AG20443 (cell line): Measurements from ENCODE around the gene DDIT4.
A peak's percentile ranks its signal among the peaks of the same experiment; 100 is the strongest.

Experiments used
- DNase-seq: peaks from one replicate; pipeline ENCODE4 v3.0.0; 2012; ENCODE audit warnings: low spot score, mixed read lengths

Gene DDIT4

GRCh38 chr10:72318418-72319262 lies 44.9 kb downstream of the DDIT4 start:
- no peak for DNase-seq

DNA sequence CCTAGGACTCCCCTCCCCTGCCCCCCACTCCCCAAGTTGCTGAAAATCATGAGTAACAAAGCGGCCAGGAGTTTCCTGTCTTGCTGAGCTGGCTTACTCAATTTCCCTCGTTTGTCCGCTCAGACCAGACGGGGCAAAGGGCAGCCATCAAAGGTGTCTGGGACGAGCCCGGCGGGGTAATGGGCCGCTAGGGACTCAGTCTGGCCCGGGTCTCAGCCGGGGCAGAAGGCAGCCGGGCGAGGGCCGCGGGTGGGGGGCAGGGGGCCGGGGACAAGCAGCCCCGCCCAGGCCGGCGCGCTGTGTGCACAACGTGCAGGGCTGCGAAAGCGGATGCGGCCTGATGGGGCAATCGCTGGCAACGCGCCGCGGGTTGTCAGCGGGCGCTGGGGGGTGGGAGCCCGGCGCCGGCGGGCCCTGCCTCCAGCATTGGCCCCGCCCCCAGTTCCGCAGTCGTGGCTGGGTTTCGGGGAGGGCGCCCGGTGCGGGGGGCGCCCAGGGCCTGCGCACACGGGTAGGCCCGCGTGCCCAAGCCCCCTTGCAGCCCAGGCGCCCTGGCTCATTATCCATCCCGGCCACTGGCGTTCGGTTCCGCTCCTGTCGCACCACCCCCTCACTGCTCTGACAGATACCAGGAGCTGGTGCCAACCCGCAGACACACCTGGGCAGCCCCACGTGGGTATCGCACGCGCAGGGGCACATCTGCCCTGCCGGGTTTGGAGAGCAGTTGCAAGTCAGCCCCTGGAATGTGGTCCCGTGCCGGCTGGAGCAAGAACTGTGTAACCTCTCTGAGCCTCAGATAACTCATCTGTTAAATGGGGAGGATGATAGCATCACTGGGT lies 45.9 kb downstream of the DDIT4 start:
- DNase-seq, result peak; percentile 95

DNA sequence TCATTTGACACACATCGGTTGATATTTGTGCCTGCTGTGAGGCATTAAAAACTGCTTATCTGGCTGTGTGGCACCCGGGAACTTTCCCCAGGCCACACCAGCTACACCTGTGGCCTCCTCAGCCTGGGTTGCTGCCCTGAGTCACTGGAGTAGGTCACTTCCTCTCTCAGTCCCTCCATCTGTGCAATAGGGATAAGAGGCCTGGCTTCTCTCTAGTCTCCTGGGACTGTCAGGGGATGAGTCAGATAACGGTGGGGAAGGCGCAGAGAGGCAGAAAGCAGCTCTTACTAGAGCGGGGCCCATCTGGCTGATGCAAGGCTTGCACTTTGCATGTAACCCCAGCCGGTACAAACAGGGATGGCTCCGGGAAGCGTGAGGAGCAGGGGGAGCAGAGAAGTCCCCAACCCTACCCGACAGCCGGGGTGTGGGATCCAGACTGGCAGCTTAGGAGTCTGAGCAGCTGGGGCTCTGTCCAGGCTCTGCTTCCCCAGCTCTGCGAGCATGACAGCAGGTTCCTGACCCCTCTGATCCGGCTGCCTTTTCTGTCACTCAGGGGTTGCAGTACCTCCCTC lies 47.0 kb downstream of the DDIT4 start:
- DNase-seq, result peak; percentile 91

DNA sequence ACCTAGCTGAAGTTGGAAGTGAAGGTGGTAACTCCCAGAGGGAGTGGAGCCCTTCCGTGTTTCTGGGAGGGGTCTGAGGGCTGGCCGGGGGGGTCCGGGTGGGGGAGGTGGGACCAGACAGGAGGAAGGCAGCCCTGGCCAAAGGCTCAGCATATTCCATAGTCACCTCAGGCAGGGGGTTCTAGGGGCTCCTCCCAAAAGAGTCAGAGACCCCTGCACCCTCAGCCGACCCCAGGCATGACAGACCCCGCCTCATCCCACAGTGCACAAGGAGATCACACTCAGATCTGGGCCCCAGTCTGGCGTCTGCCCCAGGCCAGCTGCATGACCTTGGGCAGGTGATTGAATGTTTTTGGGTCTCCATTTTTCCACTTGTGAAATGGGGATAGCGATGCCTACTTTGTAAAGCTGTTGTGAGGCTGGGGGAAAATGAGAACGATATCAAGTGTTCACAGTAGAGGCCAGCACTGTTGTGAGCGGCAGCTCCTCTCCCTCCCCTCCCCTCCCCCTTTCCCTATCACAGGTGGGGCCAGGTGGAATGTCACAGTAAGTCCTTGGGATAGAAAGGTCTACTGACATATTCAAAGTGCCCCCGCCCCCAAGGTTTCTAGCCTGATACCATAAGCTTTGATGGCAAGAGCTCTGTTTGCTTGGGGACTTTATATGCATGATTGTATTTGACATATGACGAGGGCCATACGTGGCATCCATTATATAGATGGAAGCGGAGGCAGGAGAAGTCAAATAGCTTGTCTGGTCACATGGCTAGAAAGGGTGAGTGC lies 47.7 kb downstream of the DDIT4 start:
- no peak for DNase-seq

- DNase-seq, result no peak
Observed at GRCh38 chr10:72322030-72322279, 48.2 kb downstream of the DDIT4 start.

- no peak for DNase-seq
Observed at GRCh38 chr10:72322280-72323058, 48.7 kb downstream of the DDIT4 start.

GRCh38 chr10:72323108-72323749 lies 49.5 kb downstream of the DDIT4 start:
- DNase-seq, result no peak

- no peak for DNase-seq
Observed at GRCh38 chr10:72323771-72324191, 50.1 kb downstream of the DDIT4 start.
